Epithelial cell of esophagus (primary cell): ENCODE measurements around the gene RIMS1.

Experiments
- DNase-seq: peaks from one replicate; pipeline ENCODE4 v3.0.0; 2010; ENCODE audit warnings: low read depth
- H3K4me3 ChIP-seq: 2 replicates; pipeline ENCODE4 v1.5.1; 2011; ENCODE audit warnings: mild to moderate bottlenecking, low read length, control low read depth
- TF ChIP-seq, protein P1 (sequence below): IDR thresholded peaks from 2 replicates; pipeline ENCODE4 v1.5.1; 2011; ENCODE audit warnings: low read depth, mild to moderate bottlenecking, low read length, control low read depth, inconsistent platforms; ENCODE audit not compliant: insufficient read depth; ENCODE audit errors: missing control alignments

The RIMS1 gene

GRCh38 chr6:72246926-72247325, 360.6 kb downstream of the RIMS1 start:
- peak; percentile 0 for DNase-seq
- TF ChIP-seq, protein P1, sequence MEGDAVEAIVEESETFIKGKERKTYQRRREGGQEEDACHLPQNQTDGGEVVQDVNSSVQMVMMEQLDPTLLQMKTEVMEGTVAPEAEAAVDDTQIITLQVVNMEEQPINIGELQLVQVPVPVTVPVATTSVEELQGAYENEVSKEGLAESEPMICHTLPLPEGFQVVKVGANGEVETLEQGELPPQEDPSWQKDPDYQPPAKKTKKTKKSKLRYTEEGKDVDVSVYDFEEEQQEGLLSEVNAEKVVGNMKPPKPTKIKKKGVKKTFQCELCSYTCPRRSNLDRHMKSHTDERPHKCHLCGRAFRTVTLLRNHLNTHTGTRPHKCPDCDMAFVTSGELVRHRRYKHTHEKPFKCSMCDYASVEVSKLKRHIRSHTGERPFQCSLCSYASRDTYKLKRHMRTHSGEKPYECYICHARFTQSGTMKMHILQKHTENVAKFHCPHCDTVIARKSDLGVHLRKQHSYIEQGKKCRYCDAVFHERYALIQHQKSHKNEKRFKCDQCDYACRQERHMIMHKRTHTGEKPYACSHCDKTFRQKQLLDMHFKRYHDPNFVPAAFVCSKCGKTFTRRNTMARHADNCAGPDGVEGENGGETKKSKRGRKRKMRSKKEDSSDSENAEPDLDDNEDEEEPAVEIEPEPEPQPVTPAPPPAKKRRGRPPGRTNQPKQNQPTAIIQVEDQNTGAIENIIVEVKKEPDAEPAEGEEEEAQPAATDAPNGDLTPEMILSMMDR: peak; percentile 4
- no peak overlapping the region for H3K4me3 ChIP-seq

DNA sequence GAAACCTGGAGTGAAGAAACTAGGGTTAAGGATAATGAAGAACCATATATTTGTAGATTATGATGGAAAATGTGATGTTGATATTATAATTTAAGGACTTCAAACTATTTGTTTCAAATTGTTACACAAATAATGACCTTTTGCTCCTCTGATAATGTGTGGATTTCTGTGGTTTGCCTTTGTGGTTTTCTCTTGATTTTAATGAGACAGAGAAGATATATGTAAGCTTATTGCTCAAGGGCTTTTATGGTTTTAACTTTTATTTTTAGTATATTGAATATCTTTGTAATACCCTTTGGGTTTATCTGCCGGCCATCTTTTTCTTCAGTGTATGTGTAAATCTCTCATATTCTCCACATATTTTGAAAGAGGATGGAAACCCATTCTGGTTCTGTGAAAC, 362.3 kb downstream of the RIMS1 start:
- H3K4me3 ChIP-seq: no peak overlapping the region
- TF ChIP-seq, protein P1: no peak
- DNase-seq: no peak

DNA sequence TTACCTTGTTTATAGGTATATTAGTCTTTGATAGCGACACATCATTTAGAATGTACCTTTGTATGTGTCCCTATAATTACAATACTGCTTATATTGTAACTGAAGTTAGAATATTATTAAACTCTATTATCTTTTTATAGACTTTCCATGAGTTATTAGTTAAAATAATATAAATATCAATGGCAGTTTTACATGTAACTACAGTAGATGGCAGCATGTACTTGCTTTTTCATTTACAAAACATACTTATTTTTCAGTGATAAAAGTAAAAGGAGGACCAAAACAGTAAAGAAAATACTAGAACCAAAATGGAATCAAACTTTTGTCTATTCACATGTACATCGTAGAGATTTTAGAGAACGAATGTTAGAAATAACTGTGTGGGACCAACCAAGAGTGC, 364.3 kb downstream of the RIMS1 start:
- no peak overlapping the region for H3K4me3 ChIP-seq
- no peak for DNase-seq
- TF ChIP-seq, protein P1: no peak

DNA sequence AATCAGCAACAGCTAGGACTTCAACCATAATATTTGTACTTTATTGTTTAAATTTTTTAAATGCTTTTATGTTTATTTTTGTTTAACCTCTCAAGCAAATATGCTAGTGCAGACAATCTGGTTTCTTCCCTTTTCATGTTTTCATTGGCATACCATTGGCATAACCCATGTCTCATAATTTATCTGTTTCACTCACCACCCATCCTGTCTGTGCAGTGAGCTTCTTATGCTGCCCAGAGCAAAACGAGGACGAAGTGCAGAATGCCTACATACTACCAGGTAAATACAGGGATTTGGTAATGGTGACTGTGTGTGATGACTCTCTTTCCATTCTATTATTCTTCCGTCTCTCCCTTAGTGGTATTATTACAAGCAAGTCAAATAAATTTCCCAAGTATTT, 374.1 kb downstream of the RIMS1 start:
- TF ChIP-seq, protein P1: no peak
- DNase-seq: no peak

DNA sequence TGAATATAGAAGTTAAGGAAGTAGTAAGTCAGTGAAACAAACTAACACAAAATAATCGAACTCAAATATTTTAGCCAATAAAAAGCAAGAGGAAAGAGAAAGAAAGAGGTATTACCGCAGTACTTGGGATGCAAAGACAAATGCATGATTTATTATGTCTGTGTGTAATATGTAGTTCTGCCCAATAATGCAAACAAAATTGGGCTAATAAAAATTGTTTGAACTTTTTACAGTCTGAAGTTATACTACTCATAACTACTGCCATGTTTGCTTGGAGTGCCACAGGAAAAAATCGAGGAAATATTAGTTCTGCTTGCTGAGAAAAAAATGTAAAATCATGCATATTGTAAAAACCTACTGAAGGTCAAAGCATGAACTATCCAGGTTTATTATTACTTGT, 375.2 kb downstream of the RIMS1 start:
- H3K4me3 ChIP-seq: no peak overlapping the region
- TF ChIP-seq, protein P1: no peak
- DNase-seq: no peak

More for the DNA sequence above, 374.1 kb downstream of the RIMS1 start:
- H3K4me3 ChIP-seq: no peak overlapping the region

DNA sequence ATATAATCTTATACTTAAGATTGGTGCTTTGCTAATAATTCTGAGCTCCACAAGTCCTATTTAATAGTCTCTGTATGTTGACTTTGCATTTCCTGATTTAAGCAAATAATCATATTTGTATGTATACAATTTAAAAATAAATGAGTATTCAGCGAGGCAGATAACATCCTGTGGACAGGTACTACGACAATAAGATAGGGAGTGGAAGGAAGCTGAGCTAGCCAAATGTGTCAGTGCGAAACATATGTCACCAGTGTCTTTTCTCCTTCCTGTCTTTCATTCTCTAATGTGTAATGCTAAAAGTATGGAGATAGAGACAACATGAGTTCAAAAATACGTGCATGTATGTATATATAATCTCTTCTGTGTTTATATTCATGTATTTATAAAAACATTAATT, 375.9 kb downstream of the RIMS1 start:
- TF ChIP-seq, protein P1: no peak
- no peak for DNase-seq
- H3K4me3 ChIP-seq: no peak overlapping the region

DNA sequence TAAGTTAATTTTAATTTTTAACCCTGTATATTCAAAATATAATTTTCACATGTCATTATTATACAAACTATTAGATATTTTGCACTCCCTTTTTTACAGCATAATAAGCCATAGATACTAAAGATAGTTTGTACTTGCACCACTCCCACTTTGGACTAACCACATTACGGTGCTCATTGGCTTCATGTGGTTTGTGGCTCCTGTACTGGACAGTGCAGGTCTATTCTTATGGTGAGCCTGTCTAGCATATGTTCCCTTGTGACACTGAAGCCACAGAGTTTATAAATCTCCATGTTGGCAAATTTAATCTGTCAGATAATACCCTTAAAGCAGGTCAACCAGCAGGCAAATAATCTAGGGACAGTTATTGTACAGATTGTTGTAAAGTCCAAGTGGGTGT, 381.1 kb downstream of the RIMS1 start:
- DNase-seq: no peak
- TF ChIP-seq, protein P1: no peak
- no peak overlapping the region for H3K4me3 ChIP-seq
